MG63 (cell line): ENCODE measurements around the gene LTB. TPM values are rescaled to one million over a fixed set of nuclear protein-coding genes. Genes with fewer than 3 reads are reported as not detected.
A peak's percentile ranks its signal among the peaks of the same experiment; 100 is the strongest.

ENCODE experiments used
- DNase-seq: peaks from one replicate; pipeline ENCODE4 v3.0.0-alpha.2; 2020
- H3K27me3 ChIP-seq: fragments of 250-450 bp; sonication (Bioruptor Pico); 2 replicates; pipeline ENCODE4 v1.5.1; 2020; ENCODE audit warnings: mild to moderate bottlenecking, moderate library complexity
- H3K36me3 ChIP-seq: fragments of 250-450 bp; sonication (Bioruptor Pico); 2 replicates; pipeline ENCODE4 v1.5.1; 2020; ENCODE audit warnings: mild to moderate bottlenecking, moderate library complexity
- H3K4me3 ChIP-seq: fragments of 250-450 bp; sonication (Bioruptor Pico); 2 replicates; pipeline ENCODE4 v1.5.1; 2020; ENCODE audit warnings: mild to moderate bottlenecking, moderate library complexity
- H3K9me3 ChIP-seq: fragments of 250-450 bp; sonication (Bioruptor Pico); 2 replicates; pipeline ENCODE4 v1.5.1; 2020; ENCODE audit warnings: mild to moderate bottlenecking, moderate library complexity
- total RNA-seq: library from RNA; depleted of rRNA; stranded (reverse); fragments of >200 nt; shearing (Covaris generic); gene quantifications from 2 replicates; pipeline ENCODE4 v1.2.3, GENCODE V29; 2014; ENCODE audit warnings: low replicate concordance

The LTB gene
- total RNA-seq, 1 experiment from 2014 or later, result not detected

GRCh38 chr6:31580807-31581433 is 1.3 kb downstream of the LTB start:
- Histone ChIP-seq H3K4me3 (peak overlapping the region; percentile 71), H3K36me3 (no peaks in the 10 kb centered on the region), H3K9me3 (no peaks in the 10 kb centered on the region), H3K27me3 (no peaks in the 10 kb centered on the region)
- DNase-seq, result peak; percentile 79

DNA sequence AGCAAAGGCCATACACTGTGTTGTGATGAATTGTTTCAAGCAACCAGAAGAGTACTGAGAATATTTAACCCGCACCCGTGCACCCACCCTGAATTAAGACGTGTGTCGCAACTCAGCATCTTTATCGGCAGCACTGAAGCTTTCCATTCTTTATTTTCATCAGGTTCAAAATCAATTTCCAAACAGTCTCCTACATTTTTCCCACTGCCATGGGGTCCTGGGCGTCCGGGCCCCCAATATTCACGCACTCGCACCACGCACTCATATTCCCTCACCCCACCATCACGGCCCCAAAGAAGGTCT is 1.8 kb downstream of the LTB start:
- no peaks in the 10 kb centered on the region for H3K27me3 ChIP-seq
- peak overlapping the region; percentile 71 for H3K4me3 ChIP-seq
- no peaks in the 10 kb centered on the region for H3K36me3 ChIP-seq
- H3K9me3 ChIP-seq, result no peaks in the 10 kb centered on the region
- DNase-seq, result no peak

GRCh38 chr6:31579546-31580437 is 2.4 kb downstream of the LTB start:
- Histone ChIP-seq H3K27me3 (no peaks in the 10 kb centered on the region), H3K9me3 (no peaks in the 10 kb centered on the region), H3K4me3 (no peak overlapping the region), H3K36me3 (no peaks in the 10 kb centered on the region)
- DNase-seq, result no peak

GRCh38 chr6:31579119-31579505 is 3.1 kb downstream of the LTB start:
- no peaks in the 10 kb centered on the region for H3K9me3 ChIP-seq
- no peaks in the 10 kb centered on the region for H3K27me3 ChIP-seq
- H3K36me3 ChIP-seq, result no peaks in the 10 kb centered on the region
- H3K4me3 ChIP-seq, result no peak overlapping the region
- no peak for DNase-seq

GRCh38 chr6:31578184-31579118 is 3.8 kb downstream of the LTB start:
- no peak for DNase-seq
- Histone ChIP-seq H3K9me3 (no peaks in the 10 kb centered on the region), H3K27me3 (no peaks in the 10 kb centered on the region), H3K4me3 (no peak overlapping the region), H3K36me3 (no peaks in the 10 kb centered on the region)

- H3K36me3 ChIP-seq, result no peaks in the 10 kb centered on the region
- no peak for DNase-seq
- H3K9me3 ChIP-seq, result no peaks in the 10 kb centered on the region
- no peaks in the 10 kb centered on the region for H3K27me3 ChIP-seq
- H3K4me3 ChIP-seq, result no peak overlapping the region
Observed at GRCh38 chr6:31577579-31577966, 4.7 kb downstream of the LTB start.

- no peaks in the 10 kb centered on the region for H3K36me3 ChIP-seq
- H3K27me3 ChIP-seq, result no peaks in the 10 kb centered on the region
- DNase-seq, result no peak
- H3K9me3 ChIP-seq, result no peaks in the 10 kb centered on the region
- no peak overlapping the region for H3K4me3 ChIP-seq
Observed at GRCh38 chr6:31576897-31577578, 5.2 kb downstream of the LTB start.

GRCh38 chr6:31575952-31576685 is 6.1 kb downstream of the LTB start:
- no peak for DNase-seq
- Histone ChIP-seq H3K9me3 (no peaks in the 10 kb centered on the region), H3K27me3 (no peaks in the 10 kb centered on the region), H3K4me3 (no peak overlapping the region), H3K36me3 (no peaks in the 10 kb centered on the region)

GRCh38 chr6:31575335-31575901 is 6.8 kb downstream of the LTB start, which contains the start of gene TNF:
TSS of gene TNF (plus strand) at chr6:31575565. CDS start at chr6:31575742, 177 bp downstream.
- Histone ChIP-seq H3K36me3 (no peaks in the 10 kb centered on the region), H3K27me3 (no peaks in the 10 kb centered on the region), H3K4me3 (no peak within 1 kb of the TSS), H3K9me3 (no peaks in the 10 kb centered on the region)
- DNase-seq, result no peak

GRCh38 chr6:31574106-31575061 is 7.8 kb downstream of the LTB start:
- no peak for DNase-seq
- H3K27me3 ChIP-seq, result no peaks in the 10 kb centered on the region
- H3K9me3 ChIP-seq, result no peaks in the 10 kb centered on the region
- H3K36me3 ChIP-seq, result no peaks in the 10 kb centered on the region
- no peak overlapping the region for H3K4me3 ChIP-seq

DNA sequence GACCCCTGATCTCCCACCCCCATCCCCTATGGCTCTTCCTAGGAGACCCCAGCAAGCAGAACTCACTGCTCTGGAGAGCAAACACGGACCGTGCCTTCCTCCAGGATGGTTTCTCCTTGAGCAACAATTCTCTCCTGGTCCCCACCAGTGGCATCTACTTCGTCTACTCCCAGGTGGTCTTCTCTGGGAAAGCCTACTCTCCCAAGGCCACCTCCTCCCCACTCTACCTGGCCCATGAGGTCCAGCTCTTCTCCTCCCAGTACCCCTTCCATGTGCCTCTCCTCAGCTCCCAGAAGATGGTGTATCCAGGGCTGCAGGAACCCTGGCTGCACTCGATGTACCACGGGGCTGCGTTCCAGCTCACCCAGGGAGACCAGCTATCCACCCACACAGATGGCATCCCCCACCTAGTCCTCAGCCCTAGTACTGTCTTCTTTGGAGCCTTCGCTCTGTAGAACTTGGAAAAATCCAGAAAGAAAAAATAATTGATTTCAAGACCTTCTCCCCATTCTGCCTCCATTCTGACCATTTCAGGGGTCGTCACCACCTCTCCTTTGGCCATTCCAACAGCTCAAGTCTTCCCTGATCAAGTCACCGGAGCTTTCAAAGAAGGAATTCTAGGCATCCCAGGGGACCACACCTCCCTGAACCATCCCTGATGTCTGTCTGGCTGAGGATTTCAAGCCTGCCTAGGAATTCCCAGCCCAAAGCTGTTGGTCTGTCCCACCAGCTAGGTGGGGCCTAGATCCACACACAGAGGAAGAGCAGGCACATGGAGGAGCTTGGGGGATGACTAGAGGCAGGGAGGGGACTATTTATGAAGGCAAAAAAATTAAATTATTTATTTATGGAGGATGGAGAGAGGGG is 8.8 kb downstream of the LTB start:
- DNase-seq, result no peak
- no peaks in the 10 kb centered on the region for H3K27me3 ChIP-seq
- H3K9me3 ChIP-seq, result no peaks in the 10 kb centered on the region
- H3K36me3 ChIP-seq, result no peaks in the 10 kb centered on the region
- no peak overlapping the region for H3K4me3 ChIP-seq

DNA sequence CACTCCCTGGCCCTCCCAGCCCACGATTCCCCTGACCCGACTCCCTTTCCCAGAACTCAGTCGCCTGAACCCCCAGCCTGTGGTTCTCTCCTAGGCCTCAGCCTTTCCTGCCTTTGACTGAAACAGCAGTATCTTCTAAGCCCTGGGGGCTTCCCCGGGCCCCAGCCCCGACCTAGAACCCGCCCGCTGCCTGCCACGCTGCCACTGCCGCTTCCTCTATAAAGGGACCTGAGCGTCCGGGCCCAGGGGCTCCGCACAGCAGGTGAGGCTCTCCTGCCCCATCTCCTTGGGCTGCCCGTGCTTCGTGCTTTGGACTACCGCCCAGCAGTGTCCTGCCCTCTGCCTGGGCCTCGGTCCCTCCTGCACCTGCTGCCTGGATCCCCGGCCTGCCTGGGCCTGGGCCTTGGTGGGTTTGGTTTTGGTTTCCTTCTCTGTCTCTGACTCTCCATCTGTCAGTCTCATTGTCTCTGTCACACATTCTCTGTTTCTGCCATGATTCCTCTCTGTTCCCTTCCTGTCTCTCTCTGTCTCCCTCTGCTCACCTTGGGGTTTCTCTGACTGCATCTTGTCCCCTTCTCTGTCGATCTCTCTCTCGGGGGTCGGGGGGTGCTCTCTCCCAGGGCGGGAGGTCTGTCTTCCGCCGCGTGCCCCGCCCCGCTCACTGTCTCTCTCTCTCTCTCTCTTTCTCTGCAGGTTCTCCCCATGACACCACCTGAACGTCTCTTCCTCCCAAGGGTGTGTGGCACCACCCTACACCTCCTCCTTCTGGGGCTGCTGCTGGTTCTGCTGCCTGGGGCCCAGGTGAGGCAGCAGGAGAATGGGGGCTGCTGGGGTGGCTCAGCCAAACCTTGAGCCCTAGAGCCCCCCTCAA is 9.9 kb downstream of the LTB start, which contains the start of gene LTA:
Gene LTA (plus strand): TSS at position 249 of the 871 bp plus-strand sequence. CDS start 454 bp downstream, at position 703.
- H3K36me3 ChIP-seq, result no peaks in the 10 kb centered on the region
- H3K4me3 ChIP-seq, result no peak within 1 kb of the TSS
- no peak for DNase-seq
- H3K27me3 ChIP-seq, result no peaks in the 10 kb centered on the region
- H3K9me3 ChIP-seq, result no peaks in the 10 kb centered on the region

DNA sequence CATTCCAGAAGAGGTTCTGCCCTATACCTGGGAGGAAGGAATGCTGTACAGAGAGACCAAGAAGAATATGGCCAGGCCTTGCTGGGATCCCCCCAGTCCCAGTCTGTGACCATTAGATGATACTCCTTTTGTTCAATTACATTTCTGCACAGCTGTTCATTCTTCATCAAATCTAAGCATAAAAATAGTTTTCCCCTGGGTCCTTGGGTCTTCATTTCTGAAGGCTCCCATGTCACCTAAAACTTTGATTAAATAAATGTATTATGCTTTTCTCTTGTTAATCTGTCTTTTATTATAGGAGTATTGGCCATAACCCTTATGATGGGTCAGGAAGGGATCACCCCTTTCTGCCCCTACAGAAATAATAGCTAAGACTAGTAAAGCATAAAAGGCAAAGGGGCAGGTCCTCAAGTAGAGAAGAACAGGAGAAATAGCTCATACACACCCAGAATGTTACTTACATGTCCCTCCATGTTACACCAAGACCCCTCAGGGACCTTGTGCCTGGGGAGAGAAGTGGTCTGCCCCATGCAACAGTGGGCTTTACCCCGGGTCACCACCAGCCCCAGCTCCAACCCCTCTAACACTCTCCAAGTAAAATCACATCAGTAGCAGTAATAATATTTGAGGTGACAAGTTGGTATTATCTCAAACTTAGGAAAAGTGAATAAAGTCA is 12.2 kb downstream of the LTB start:
- H3K4me3 ChIP-seq, result no peak overlapping the region
- no peaks in the 10 kb centered on the region for H3K9me3 ChIP-seq
- H3K36me3 ChIP-seq, result no peaks in the 10 kb centered on the region
- no peaks in the 10 kb centered on the region for H3K27me3 ChIP-seq
- no peak for DNase-seq
